ENCODE data around the gene DDX56.

The DDX56 gene

DNA sequence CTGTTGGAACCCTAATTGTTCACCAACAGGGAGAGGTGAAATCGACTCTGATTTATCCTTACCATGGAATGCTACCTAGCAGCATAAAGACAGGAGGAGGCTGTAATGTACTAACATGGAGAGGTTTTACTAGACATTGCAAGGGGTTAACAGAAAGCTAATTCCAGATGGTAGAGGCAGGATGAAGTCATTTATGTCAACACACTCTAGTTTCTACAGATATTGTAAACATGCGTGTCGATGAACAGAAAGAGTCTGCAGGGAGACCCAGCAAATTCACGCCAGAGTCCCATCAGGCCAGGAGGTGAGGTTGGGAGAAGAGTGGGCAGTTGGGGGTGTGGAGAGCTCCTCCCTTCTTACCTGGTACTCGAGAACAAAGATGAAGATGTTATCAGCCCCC, 39.6 kb downstream of the DDX56 start:
- no peak for DNase-seq

DNA sequence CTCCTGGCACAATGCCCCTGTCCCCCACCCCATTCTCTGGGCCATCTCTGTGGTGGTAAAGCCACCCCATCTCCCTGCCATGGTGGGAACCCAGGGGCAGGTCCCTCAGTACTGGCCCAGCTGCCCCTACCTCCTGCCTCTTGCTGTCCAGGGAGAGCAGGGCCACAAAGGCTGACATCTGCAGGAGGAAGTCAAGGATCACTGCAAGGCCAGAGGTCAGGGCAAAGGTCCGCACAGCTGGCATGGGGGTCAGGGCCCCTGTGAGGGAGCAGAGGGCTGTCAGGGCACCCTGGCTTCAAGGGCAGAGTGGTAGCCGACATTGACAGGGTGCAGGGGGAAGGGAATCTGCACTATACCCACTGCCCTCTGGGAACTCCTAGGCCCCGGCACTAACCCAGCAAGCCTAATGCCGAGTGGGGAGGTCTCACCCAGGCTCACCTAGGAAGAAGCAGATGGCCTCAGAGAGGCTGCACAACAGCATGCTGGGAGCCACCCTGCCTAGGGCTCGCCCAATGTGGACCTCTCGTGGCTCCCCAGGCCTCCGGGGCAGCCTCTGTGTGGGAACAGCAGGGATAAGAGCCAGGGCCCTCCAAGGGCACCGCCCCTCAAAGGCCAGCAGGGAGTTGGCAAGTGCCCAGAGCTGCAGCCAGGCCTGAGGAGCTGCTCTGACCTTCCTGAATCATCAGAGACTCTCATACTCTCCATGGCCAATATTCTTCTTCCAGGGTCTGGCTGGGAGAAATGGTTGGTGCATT, 40.2 kb downstream of the DDX56 start:
- DNase-seq, result no peak

DNA sequence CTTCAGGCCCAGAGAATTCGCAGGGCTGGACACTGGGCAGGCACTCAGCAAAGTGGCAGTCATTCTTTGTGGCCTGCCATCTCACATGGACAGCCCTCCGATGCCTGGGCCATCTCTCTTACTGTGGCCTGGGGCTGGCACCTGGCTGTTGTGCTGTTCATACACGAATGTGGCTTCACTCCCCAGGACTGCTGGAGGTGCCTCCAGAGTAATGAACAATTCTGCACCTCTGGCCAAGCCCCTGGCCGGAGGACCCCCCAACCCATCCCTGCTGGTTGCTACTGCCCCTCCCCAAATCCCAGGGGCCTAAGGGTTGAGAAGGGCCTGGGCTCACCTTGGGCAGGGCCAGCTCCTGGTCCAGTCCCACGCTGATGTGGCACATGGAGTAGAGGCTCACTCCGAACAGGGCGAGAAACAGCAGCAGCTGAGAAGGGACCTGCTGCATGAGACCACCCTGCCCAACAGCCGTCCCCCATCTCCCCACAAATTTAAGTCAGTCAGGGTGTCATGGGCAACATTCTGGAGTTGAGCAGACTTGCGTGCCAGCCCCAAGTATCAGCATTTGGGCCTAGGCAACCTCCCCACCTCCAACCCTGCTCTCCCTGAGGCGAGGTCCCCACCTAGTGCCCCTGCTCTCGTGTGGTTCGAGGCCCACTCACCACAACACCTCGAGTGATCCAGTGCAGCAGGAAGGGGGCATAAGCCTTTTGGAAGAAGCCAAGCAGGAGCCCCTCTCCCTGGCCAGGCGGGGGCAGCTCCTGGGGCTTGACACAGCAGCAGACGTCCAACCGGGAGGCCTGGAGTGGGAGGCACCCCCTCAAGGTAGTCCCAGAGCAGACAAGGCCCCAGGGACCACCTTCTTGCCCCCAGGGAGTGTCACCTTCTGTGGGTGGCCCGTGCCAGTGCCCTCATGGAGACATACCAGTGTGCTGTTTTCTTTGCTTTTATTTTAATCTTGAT, 42.0 kb downstream of the DDX56 start:
- no peak for DNase-seq

DNA sequence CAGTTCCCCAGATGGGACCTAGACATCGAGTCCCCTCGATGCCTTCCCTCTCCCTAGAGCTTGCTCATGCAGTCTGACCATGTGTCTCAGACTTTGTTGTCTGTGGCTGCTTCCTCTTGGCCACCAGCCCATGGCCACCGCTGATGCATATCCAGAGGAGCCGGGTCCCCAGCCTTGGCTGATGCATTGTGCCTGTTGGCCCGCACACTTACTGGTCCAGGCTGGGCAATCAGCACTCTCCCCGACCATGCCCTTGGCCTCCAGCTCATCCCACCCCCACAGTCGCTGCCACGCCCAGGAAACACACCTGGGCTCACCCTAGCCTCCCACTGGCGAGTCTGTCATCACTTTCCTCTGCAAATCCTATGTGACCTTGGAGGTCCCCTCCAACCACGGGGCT, 42.7 kb downstream of the DDX56 start:
- DNase-seq, result no peak

DNA sequence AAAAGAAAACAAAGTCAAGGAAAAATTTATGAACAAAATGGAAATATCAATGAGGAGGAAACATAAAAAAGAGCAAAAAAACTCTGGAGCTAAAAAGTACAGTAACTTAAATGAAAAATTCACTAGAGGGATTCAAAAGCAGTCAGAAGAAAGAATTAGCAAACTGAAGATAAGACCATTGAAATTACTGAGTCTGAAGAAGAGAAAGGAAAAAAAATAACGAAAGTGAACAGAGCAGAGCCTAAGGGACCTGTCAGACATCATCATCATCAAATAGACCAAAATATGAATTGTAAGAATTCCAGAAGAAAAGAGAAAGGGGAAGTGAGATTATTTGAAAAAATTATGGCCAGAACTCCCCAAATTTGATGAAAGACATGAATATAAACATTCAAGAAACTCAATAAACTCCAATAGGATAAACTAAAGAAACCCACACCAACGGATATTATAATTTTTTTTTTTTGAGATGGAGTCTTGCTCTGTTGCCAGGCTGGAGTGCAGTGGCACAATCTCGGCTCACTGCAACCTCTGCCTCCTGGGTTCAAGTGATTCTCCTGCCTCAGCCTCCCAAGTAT, 48.8 kb downstream of the DDX56 start:
- no peak for DNase-seq

DNA sequence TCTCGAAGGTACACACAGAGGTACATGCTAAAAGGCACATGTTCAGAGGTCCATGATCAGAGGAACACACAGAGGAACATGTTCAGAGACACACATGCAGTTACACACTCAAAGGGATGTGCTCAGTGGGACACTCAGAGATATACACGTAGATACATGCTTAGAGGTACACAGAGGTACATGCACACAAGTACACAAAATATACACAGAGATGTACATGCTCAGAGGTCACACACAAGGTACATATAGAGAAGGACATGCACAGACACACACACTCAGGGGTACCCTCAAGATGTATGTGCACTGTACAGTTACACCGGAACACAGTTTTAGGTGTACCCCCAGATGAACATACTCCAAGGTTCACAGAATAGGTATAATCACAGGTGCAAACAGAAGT, 51.4 kb downstream of the DDX56 start:
- DNase-seq, result no peak

DNA sequence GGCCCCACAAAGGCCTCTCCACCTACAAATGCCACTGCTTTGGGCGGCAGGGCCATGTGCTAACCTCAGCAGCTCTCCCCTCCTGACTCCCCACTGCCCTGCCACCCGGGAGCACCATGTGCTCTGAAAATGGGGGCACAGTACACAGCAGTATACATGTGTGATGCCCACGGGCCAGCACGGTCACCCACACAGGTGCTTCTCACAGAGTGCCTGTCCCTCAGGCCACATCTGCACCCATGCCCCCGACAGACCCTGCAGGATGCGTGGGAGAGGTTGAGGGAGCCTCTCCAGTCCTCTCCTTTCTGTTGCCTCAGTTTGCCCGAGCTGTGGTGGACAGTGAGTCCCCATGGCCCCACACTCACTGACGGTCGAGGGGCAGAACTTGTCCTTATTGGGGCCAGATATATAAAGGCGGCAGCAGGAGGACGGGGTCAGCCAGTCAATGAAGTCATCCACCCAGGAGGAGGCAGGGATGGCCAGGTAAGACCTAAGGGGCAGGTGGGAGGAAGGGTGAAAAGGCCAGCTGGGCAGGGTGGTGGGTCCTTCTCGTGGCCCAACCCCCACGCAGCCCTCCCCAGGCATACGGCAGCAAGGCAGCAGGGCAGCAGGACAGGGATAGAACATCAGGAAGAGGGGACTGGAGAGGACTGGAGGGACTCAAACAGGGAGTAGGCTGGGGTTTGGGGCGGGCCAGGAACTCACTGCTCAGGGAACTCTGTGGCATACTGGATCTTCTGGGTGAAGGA, 52.2 kb downstream of the DDX56 start:
- DNase-seq, result no peak

DNA sequence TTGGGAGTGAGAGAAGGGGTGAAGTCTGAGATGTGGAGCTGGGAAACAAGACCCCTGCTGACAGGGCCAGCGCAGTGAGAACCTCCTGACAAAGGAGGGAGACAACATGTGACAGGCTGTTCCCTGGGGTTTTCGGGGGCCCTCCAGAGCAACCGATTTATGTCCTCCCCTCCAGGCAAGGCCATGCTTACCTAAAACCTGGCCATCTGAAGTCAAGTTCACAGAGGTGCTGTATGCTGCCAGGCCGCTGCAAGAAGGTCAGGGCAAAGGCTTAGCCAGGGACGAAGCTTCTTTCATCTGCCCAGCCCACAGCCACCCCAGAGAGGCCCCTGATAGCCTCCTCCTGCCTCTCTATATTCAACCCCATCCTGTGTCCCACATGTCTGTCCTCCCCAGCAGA, 53.1 kb downstream of the DDX56 start:
- no peak for DNase-seq

DNA sequence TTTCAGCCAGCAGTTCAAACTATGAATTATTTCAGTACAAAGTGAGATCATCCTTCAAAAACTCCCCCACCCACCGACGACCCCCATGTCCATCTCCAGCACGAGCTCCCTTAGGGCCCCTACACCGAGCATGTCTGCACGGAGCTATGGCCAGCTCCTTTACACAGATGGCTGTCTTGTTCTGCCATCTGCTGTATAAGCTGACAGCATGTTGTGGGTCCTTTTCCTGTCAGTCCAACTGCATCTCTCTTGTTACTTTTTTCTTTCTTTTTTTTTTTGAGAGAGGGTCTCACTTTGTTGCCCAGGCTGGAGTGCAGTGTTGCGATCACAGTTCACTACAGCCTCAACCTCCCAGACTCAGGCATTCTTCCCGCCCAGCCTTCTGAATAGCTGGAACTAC, 54.2 kb downstream of the DDX56 start:
- DNase-seq, result no peak

DNA sequence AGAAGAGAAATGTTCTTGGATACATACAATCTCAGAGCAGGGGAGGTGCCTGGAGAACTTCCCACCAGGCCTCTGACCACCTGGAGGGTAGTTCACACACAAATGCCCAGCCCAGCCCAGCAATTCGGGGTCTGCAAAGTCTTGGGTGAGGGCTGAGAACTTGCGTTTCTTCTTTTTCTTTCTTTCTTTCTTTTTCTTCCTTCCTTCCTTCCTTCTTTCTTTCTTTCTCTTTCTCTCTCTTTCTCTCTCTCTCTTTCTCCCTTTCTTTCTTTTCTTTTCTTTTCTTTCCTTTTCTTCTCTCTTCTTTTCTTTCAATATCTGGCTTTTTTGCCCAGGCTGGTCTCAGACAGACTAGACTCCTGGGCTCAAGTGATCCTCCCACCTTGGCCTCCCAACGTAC, 54.9 kb downstream of the DDX56 start:
- no peak for DNase-seq

DNA sequence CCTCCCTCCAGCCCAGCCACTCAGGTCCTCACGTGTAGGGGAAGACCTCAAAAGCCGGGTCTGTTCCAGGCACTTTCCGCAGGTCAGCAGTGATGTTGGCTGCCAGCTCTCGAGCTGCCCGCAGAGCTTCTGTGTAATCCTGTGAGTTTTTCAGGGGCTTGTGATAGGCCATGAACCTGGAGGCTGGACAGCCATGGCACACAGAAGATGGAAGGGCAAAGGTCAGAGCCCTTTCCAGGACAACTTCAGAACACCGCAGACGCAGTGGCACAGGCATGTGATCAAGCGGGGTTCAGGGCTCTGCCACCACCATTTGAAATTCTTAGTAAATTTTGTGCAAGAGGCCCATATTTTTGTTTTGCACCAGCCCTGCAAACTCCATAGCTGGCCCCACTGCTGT, 56.5 kb downstream of the DDX56 start:
- no peak for DNase-seq
